Uterus (tissue), 4 donors: ENCODE measurements around the gene SERPINA5. TPM values are rescaled to one million over a fixed set of nuclear protein-coding genes. Genes with fewer than 3 reads are reported as not detected.

ENCODE experiments used
- DNase-seq, 2 donors: peaks; one replicate each; pipeline ENCODE4 v3.0.0-alpha.2; 2019 to 2020
- H3K27ac ChIP-seq, 2 donors: fragments of 200-600 bp; sonication (generic); 1 replicate in 1 of 2; 2 replicates in 1 of 2; pipeline ENCODE4 v1.5.1; 2016 to 2018
- H3K27me3 ChIP-seq, 2 donors: fragments of 200-600 bp; sonication (generic); one replicate each; pipeline ENCODE4 v1.5.1; 2018 to 2019; ENCODE audit warnings: control low read depth in 1 of 2
- H3K36me3 ChIP-seq, 2 donors: fragments of 200-600 bp; sonication (generic); one replicate each; pipeline ENCODE4 v1.5.1; 2019; ENCODE audit warnings: control low read depth in 1 of 2
- H3K4me1 ChIP-seq, 2 donors: fragments of 200-600 bp; sonication (generic); one replicate each; pipeline ENCODE4 v1.5.1; 2018 to 2019; ENCODE audit warnings: control low read depth in 1 of 2
- H3K4me3 ChIP-seq, 2 donors: fragments of 200-600 bp; sonication (generic); 1 replicate in 1 of 2; 2 replicates in 1 of 2; pipeline ENCODE4 v1.5.1; 2018 to 2019; ENCODE audit warnings: mild to moderate bottlenecking in 1 of 2
- H3K9me3 ChIP-seq, 2 donors: fragments of 200-600 bp; sonication (generic); one replicate each; pipeline ENCODE4 v1.5.1; 2019; ENCODE audit warnings: control low read depth in 1 of 2
- CTCF ChIP-seq, 4 experiments: fragments of 200-600 bp in 2 of 4; fragments of 450-650 bp in 2 of 4; sonication (generic) in 2 of 4; IDR thresholded peaks; one replicate each; pipeline ENCODE4 v1.5.1; 2016 to 2019; ENCODE audit warnings: antibody characterized with exemption in 4 of 4, mild to moderate bottlenecking in 2 of 4, moderate library complexity in 1 of 4
- POLR2A ChIP-seq, 2 donors: fragments of 450-650 bp; IDR thresholded peaks; one replicate each; pipeline ENCODE4 v1.6.1; 2016; ENCODE audit warnings: antibody characterized with exemption in 2 of 2, mild to moderate bottlenecking in 1 of 2, moderate library complexity in 1 of 2
- intact Hi-C: fragments of 100-400 bp; cut with DNase I; formaldehyde crosslinking; loops from one replicate; pipeline ENCODE4 v1.15.1; 2023; ENCODE audit warnings: low total_unique reads
- total RNA-seq, 4 donors: library from RNA; depleted of rRNA in 3 of 4; stranded (reverse); fragments of >200 nt in 3 of 4; gene quantifications; one replicate each; pipeline versions ENCODE4 v1.1.0 to v1.2.4, GENCODE V29; 2014 to 2023
- donor health status: DM: yes; HTN: yes; CAD: no.

The SERPINA5 gene
- total RNA-seq, 4 donors from 2014 or later = under 0.01 to 19.6 (median 3.2) TPM

GRCh38 chr14:94582851-94583250, 1.6 kb downstream of the SERPINA5 start:
- TF ChIP-seq CTCF (IDR thresholded peaks at IDR 0.05) = no peak
- no peak for TF ChIP-seq POLR2A (IDR thresholded peaks at IDR 0.05)
- no peak overlapping the region for H3K27ac ChIP-seq
- no peaks in the 10 kb centered on the region for H3K4me1 ChIP-seq
- H3K4me3 ChIP-seq = no peak overlapping the region
- no peaks in the 10 kb centered on the region for H3K27me3 ChIP-seq
- intact Hi-C loops = no loop called here
- no peaks in the 10 kb centered on the region for H3K36me3 ChIP-seq
- no peaks in the 10 kb centered on the region for H3K9me3 ChIP-seq
- no peak for DNase-seq

DNA sequence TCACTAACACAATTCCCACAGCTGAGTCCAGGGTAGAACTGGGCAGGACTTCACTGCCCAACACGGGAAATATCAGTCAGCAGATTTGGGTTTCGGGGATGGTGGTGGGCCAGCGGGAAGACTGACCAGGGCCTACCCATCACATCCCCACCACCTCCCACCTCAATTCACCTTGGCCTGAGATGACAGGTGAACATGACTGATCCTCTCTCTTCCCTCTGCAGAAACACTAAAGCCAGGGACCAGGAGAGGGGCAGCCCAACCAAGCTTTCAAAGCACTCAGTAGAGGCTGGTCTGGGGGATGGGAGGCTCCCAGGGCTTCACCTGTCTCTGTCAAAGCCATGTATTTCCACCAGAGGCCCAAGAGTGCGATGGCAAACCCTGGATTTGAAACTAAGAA, 2.3 kb downstream of the SERPINA5 start:
- H3K27ac ChIP-seq = no peak overlapping the region
- no peaks in the 10 kb centered on the region for H3K36me3 ChIP-seq
- H3K9me3 ChIP-seq = no peaks in the 10 kb centered on the region
- H3K4me1 ChIP-seq = no peaks in the 10 kb centered on the region
- TF ChIP-seq CTCF (IDR thresholded peaks at IDR 0.05) (no peak), POLR2A (IDR thresholded peaks at IDR 0.05) (no peak)
- intact Hi-C loops = no loop called here
- no peak overlapping the region for H3K4me3 ChIP-seq
- DNase-seq = no peak
- no peaks in the 10 kb centered on the region for H3K27me3 ChIP-seq

GRCh38 chr14:94584591-94585280, 3.5 kb downstream of the SERPINA5 start:
- Histone ChIP-seq H3K4me3 (no peak overlapping the region), H3K9me3 (no peaks in the 10 kb centered on the region), H3K27ac (no peak overlapping the region), H3K4me1 (no peaks in the 10 kb centered on the region), H3K36me3 (no peaks in the 10 kb centered on the region), H3K27me3 (no peaks in the 10 kb centered on the region)
- intact Hi-C loops = no loop called here
- no peak for DNase-seq
- TF ChIP-seq POLR2A (IDR thresholded peaks at IDR 0.05) (no peak), CTCF (IDR thresholded peaks at IDR 0.05) (no peak)

DNA sequence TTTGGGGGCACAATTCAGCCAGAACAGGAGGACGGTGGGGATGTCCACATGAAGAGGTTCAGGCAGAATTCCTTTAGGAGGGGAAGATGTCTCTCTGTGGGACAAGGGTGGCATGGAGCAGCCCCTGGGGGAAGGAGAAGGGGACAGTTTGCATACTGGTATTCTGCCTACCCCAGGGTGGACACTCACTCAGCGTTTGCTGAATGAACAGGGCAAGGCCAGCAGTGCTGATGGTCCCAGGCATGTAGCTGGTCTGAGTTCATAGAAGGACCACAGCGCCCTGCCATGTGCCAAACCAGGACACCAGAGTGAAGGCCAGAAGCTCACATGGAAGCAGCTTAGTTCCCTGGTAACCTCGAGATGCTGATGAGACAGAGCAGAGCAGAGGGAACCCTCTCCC, 5.4 kb downstream of the SERPINA5 start:
- intact Hi-C loops = no loop called here
- H3K9me3 ChIP-seq = no peaks in the 10 kb centered on the region

More for the DNA sequence above, 5.4 kb downstream of the SERPINA5 start:
- Histone ChIP-seq H3K4me1 (no peaks in the 10 kb centered on the region), H3K27ac (no peak overlapping the region), H3K27me3 (no peaks in the 10 kb centered on the region), H3K36me3 (no peaks in the 10 kb centered on the region), H3K4me3 (no peak overlapping the region)
- no peak for TF ChIP-seq POLR2A (IDR thresholded peaks at IDR 0.05)
- TF ChIP-seq CTCF (IDR thresholded peaks at IDR 0.05) = no peak
- no peak for DNase-seq
